GM18873 (cell line): ENCODE measurements around the gene CBLIF.
"Not testable (repeated sequence)": the region's sequence is repeated elsewhere in the genome, so short reads cannot be mapped to it uniquely, and the experiment has no call there.

Experiments
- ATAC-seq: cut with Tn5 transposase; IDR thresholded peaks from one replicate; pipeline ENCODE4 v1.9.1; 2021; ENCODE audit warnings: mild to moderate bottlenecking, moderate library complexity, moderate number of reproducible peaks; ENCODE audit not compliant: unreplicated experiment, low FRiP score

The CBLIF gene

DNA sequence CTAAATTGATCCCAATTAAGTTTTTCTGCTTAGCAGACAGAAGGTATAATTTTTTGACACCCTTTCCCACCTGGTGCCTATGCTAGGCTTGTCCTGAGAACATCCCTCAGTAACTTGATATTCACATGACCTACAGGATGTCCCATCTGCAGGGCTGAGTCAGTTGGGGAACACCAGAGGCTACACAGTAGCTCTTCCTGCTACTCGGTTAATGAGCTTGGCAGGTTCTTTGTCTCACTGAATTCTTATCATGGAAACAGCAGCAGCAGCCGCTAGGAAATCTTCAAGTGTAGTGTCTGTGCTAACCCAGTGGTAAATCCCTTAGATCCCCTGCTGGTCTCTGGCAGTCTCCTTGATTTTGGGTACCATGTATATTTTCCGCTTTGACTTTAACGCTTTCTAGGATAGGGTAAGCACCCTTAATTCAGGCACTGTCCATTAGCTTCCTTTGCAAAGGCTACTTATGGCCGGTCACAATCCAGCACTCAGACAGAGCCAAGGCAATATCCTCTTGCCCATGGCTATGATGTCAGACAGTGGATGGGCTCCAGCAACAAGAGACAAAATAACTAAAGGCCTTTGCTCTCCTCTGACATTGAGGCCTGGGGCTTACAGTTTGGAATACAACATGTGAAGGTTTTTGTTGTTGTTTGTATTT is 43.2 kb downstream of the CBLIF start:
- no peak for ATAC-seq

DNA sequence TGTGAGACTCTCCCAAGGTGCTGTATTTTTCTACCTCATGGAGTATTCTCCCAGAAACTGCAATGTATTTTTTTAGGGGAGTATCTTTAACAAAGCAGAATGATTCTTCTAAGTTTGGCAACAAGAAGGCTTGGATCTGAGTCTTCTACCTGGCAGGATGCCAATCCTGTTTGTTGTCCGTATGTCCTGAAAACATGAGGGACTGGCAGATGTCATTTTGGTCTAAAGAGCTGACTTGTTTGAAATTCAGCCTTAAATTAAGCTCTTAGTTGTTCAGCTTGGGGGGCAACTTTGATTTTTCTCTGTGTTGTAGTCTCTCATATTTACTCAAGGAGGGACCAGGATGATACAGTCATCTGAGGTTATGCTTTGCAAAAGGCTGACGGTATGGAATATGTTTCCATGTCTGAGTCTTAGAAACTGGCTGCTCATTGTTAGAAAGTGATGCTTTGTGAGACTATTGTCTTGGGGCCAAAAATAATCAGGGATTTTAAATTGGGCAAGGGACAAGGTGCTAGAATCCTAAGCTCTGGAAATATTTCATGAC is 44.1 kb downstream of the CBLIF start:
- ATAC-seq: no peak

DNA sequence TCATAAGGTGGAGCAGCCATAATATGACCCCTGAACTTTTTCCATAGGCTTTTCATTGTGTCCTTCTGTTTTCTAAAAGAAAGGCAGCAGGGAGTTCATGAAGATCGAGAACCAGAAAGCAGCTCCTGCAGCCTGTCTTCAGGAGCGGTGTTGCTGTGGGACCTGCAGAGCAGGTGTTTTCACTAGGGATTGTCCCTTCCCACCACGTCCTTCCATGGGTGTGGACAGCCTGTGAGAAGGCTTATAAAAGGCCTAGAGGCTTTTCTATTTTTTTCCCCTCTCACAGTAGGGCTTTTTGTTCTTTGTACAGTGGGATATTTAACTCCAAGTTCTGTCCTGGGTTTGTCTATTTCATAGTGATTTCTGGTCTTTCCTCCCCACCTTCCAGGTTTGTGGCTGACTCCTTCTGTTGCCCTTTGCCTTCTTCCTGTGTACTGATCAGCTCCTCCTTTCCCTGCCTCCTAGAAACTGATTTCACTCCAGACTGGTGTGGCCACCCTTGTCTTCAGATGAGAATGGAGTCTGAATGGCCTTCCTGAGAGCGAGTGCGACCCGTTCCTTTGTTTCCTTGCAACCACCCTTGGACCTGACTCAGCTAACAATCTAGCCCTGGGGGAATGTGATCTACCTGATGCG is 44.8 kb downstream of the CBLIF start:
- ATAC-seq: no peak

DNA sequence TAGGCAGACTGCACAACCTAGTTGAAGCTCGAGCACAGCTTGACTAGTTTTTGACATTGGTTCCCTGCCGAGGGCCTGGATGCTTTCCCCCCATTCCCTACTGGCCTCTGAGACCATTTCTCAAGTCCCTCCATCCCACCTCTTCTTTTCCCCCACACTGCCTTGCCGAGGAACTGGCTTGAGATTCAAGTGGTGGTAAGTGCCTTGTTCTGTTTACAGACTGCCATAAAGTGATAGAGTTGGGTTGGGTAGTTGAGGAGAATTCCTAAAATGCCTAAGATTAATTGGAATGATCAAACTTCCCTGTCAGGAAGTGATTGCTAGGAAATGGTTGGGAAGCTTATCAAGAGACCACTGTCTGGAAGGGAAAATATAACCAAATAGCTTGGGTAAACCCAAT is 50.9 kb downstream of the CBLIF start:
- ATAC-seq: no peak

DNA sequence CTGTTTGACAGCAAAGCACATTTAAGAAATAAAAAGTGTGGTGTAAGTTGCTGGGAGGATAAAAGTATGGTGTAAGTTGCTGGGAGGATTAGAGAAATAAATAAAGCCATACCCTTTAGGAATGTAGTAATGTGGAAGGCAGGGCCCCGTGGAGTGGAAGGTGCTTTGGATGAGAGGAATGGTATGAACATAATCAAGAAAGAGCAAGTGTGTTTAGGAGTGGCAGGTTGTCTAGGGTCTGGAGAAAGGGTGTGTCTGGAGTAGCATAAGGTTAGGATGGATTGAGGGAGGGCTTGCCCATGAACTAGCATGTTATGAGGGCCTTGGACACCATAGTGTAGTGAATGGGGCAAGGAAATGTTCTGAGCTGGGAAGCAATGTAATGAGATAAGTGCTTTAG is 52.8 kb downstream of the CBLIF start:
- ATAC-seq: no peak

DNA sequence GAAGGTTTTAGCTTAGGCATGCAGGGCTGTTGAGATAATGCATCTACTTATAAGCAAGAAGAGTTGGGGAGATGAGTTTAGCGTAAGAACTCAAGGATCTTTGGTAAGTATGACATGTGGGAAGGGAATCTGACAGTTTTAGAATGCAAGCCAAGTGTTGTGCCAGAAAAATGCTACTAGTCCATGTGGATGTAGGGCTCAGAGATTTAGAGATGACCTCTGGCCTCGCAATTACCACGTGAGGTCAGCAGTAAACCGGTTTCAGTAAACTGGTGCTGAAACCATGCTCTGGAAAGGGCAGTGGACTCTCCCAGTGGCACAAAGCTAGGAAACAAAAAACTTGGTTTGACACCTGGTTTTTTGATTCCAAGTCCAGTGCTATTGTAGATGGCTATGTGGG is 53.7 kb downstream of the CBLIF start:
- ATAC-seq: no peak

DNA sequence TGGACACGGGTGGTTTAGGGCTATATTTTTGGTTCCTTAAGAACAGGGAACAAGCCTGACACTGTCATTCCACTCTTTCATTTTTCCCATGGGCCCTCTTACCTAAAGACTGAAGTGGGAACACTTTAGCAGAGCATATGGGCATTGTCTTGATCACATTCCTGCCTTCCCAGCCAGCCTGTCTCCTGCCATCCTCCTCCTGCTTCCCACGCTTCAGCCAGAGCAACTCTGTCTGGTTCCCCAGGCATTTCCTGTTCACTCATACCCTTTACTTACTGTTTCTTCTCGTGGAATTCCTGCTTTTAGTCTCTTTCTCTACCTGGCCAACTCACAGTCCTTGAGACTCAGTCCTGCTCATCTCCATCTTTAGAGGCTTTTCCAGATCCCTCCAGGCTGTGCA is 57.5 kb downstream of the CBLIF start:
- ATAC-seq: no peak

DNA sequence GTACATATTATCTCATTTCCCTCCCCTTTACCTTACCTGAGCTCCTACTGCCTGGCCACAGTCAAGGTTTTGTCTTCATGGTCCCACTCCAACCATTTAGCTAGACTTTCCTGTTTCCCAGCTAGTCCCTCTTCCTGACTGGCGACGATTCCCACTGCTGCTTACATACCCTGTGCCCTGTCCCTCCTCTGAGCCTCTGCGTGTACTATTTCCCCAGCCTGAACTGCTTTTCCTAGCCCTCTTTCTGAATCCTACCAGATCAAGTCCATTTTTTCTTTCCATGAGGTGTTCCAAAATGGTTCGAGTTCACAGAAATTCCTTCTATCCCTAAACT is 58.1 kb downstream of the CBLIF start:
- no peak for ATAC-seq

DNA sequence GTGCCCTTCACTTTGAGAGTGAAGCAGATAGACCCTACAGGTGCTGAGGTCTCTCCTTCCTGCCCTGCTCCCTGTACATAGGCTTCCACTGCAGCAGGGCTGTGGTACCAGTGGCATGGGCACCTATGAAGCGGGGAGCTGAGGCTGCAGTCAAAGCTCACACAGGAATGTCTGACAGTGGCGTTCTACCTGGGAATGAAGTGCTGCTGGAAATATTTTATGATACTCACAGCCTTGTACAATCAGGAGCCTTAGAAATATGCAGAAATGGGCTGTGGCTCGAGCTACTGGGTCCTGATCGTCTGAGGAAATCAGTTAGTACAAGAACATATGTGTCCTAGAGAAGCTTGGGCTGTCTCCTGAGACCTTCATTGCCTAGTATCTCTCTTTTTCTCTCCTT is 59.5 kb downstream of the CBLIF start:
- no peak for ATAC-seq

DNA sequence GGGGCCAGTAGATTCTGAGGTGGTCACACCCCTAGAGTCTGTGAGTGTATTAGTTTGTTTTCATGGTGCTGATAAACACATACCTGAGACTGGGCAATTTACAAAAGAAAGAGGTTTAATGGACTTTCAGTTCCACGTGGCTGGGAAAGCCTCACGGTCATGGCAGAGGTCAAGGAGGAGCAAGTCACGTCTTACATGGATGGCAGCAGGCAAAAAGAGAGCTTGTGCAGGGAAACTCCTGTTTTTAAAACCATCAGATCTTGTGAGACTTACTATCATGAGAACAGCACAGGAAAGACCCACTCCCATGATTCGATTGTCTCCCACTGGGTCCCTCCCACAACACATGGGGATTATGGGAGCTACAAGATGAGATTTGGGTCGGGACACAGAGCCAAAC is 60.9 kb downstream of the CBLIF start:
- not testable (repeated sequence) for ATAC-seq

DNA sequence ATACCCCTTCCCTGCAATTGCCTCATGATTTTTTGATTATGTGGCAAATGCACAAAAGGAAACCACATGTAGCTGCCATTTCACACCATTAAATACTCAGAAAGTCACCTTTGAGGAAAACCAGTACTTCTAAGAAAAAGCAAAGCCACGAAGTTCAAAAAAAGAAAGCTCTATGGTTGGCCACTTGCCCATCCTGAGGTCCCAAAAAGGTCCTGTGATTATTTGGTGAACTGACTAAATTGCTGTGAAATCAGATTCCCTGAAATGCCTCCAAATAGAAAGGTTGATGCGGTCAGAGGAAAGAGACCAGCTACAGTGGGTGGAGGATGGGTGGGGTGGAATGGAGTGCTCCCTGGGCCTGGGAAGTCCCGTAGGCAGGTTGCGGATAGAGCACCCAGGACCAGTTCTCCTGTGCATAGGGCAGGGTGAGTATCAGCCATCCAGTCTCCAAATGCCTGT is 61.6 kb downstream of the CBLIF start:
- no peak for ATAC-seq

DNA sequence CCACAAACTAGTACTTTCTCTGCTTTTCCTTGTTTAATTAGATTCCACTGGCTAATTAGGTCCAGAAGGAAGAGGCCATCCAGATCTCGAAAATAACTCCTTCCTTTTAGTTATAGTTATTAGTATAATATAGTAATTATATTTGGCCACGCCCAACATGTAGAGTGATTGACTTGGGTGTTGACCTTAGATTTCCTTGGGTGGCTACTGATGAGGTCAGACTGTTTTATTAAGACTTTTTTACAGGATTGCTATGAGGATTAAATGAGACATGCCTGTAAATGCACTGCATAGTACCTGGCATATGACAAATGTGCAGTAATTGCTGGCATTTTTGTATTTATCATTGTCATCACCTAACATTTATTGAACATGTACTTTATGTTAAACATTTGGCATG is 63.2 kb downstream of the CBLIF start:
- no peak for ATAC-seq

DNA sequence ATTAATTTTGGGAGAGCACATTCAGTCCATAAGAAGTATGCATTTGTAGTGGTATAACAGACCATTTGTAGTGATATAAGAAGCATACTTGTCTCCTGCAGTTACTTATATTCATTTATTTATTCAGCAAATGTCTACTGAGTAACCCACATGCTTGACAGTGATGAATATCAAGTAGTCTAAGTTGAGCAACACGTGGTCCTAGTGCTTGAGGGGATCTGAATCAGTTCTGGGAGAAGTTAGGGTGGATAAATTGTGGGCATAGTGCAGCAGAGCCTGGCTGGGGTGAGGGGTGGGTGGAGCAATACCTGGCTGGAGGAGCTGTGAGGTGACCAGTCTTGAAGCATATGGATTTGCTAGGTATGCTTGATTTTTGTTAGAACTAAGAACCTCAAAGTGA is 65.8 kb downstream of the CBLIF start:
- ATAC-seq: no peak
